Measurements from ENCODE around the gene RIPOR1. TPM values are rescaled to one million over a fixed set of nuclear protein-coding genes. Genes with fewer than 3 reads are reported as not detected.

RIPOR1 gene
- total RNA-seq, 1 donor: 28.8 TPM

- no peak for DNase-seq (ENCODE audit: low read depth in 2 of 3, low spot score in 2 of 3)
These were observed 66.3 kb downstream of the RIPOR1 start for GRCh38 chr16:67594956-67595355.

Small RNA genes within 50 kb of the gene (small RNA-seq; reads per million reads assigned to genes)
- not detected for gene AC027682.3

Other genes with a start within 250 kb of the RIPOR1 start
- 23.4 TPM for gene PLEKHG4, start 249.3 kb upstream of the RIPOR1 start, total RNA-seq
- gene KCTD19, start 202.1 kb upstream of the RIPOR1 start, total RNA-seq: 0.54 TPM
- gene LRRC36, start 202.0 kb upstream of the RIPOR1 start, total RNA-seq: 0.27 TPM
- 5.1 TPM for gene TPPP3, start 135.3 kb upstream of the RIPOR1 start, total RNA-seq
- gene ZDHHC1, start 112.4 kb upstream of the RIPOR1 start, total RNA-seq: 6.7 TPM
- 0.27 TPM for gene HSD11B2, start 97.7 kb upstream of the RIPOR1 start, total RNA-seq
- 153 TPM for gene ATP6V0D1, start 47.7 kb upstream of the RIPOR1 start, total RNA-seq
- not detected for gene AGRP, start 45.3 kb upstream of the RIPOR1 start, total RNA-seq
- 35.3 TPM for gene CTCF, start 33.7 kb downstream of the RIPOR1 start, total RNA-seq
- gene CARMIL2, start 116.3 kb downstream of the RIPOR1 start, total RNA-seq: 46.6 TPM
- gene ACD, start 131.4 kb downstream of the RIPOR1 start, total RNA-seq: 48.7 TPM
- 10.0 TPM for gene PARD6A, start 132.1 kb downstream of the RIPOR1 start, total RNA-seq
- gene ENKD1, start 137.9 kb downstream of the RIPOR1 start, total RNA-seq: 20.7 TPM
- gene C16orf86, start 138.0 kb downstream of the RIPOR1 start, total RNA-seq: 15.9 TPM
- 26.7 TPM for gene GFOD2, start 190.5 kb downstream of the RIPOR1 start, total RNA-seq